Thoracic aorta (tissue), 2 donors: Measurements from ENCODE around the gene KIF6. TPM values are rescaled to one million over a fixed set of nuclear protein-coding genes. Genes with fewer than 3 reads are reported as not detected.

Experiments
- ATAC-seq: fragments of 150-250 bp; one replicate; pipeline ENCODE4 v1.8.0; 2017; ENCODE audit warnings: low read depth; ENCODE audit not compliant: insufficient number of reproducible peaks, low FRiP score
- DNase-seq: peaks from one replicate; pipeline ENCODE4 v3.0.0-alpha.2; 2020; ENCODE audit warnings: low spot score
- H3K27ac ChIP-seq, 2 donors: fragments of 200-600 bp; sonication (generic); 1 replicate in 1 of 2; 2 replicates in 1 of 2; pipeline ENCODE4 v1.5.1; 2016; ENCODE audit warnings: mild to moderate bottlenecking in 2 of 2, moderate library complexity in 2 of 2
- H3K27me3 ChIP-seq: fragments of 200-600 bp; sonication (generic); replicated peaks from 2 replicates; pipeline ENCODE4 v1.6.0; 2016; ENCODE audit warnings: mild to moderate bottlenecking; ENCODE audit not compliant: insufficient read depth
- H3K36me3 ChIP-seq: fragments of 200-600 bp; sonication (generic); one replicate; pipeline ENCODE4 v1.5.1; 2016
- H3K4me1 ChIP-seq, 2 donors: fragments of 200-600 bp; sonication (generic); 1 replicate in 1 of 2; 2 replicates in 1 of 2; pipeline versions ENCODE4 v1.5.1 to v1.6.0; 2016; ENCODE audit warnings: low read depth in 2 of 2, mild to moderate bottlenecking in 1 of 2; ENCODE audit not compliant: control insufficient read depth in 1 of 2
- H3K4me3 ChIP-seq: fragments of 200-600 bp; sonication (generic); 2 replicates; pipeline ENCODE4 v1.5.1; 2016; ENCODE audit warnings: mild to moderate bottlenecking
- H3K9me3 ChIP-seq: fragments of 200-600 bp; sonication (generic); 2 replicates; pipeline ENCODE4 v1.5.1; 2016
- total RNA-seq, 2 donors: library from RNA; depleted of rRNA; stranded (reverse); fragments of >200 nt; gene quantifications; one replicate each; pipeline versions ENCODE4 v1.1.0 to v1.2.3, GENCODE V29; 2016
- TF ChIP-seq, protein P1 (sequence below): fragments of 200-600 bp; sonication (generic); IDR thresholded peaks from one replicate; pipeline ENCODE4 v1.5.1; 2019; ENCODE audit warnings: antibody characterized with exemption

KIF6 gene
- total RNA-seq, 2 donors from 2014 or later = not detected

DNA sequence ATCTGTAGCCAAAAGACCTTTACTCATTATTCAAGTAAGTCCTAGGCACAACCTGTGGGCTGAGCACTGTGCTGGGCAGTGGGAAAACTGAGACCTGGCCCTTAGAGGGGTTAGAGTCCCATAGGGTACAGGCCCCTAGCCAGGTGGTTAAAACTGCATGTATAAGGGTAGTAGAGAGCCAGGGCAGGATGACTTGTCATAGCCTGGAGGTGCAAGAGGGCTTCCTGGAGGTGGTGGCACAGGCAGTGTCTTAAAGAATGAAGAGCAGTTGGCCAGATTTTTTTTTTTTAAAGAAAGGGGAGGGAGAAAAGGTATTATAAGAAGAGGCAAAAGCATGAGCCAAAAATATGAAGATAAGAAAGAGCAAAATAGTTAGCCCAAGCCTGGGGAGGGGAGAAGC, 226.2 kb downstream of the KIF6 start:
- Histone ChIP-seq H3K4me1 (peaks cover 0 to 18% of the 10 kb centered on the region in 2 donors), H3K27ac (no peak overlapping the region)
- DNase-seq = no peak

DNA sequence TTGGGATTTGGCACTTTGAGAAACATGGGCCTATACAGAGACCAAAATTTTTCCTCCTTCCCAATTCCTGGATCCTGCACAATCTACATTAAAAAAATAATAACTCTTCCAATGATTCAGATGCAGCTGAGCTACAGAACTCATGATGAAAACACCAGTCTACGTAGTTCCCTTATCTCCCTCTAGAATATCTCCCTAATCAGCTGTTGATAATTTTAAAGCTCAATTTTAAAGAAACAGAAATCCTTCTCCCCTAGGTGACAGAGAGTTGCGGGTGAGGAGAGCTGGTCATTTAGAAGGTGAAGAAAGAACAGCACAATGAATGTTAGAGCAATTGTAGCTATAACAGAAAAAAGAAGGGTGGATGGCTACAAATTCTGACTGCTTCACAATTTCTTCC, 227.1 kb downstream of the KIF6 start:
- Histone ChIP-seq H3K27ac (no peak overlapping the region), H3K36me3 (no peaks in the 10 kb centered on the region), H3K4me1 (peaks cover 0 to 22% of the 10 kb centered on the region in 2 donors), H3K9me3 (peaks cover 8% of the 10 kb centered on the region), H3K27me3 (no peaks in the 10 kb centered on the region), H3K4me3 (no peak overlapping the region)
- DNase-seq (no peak), ATAC-seq (no peak)
- TF ChIP-seq, protein P1, sequence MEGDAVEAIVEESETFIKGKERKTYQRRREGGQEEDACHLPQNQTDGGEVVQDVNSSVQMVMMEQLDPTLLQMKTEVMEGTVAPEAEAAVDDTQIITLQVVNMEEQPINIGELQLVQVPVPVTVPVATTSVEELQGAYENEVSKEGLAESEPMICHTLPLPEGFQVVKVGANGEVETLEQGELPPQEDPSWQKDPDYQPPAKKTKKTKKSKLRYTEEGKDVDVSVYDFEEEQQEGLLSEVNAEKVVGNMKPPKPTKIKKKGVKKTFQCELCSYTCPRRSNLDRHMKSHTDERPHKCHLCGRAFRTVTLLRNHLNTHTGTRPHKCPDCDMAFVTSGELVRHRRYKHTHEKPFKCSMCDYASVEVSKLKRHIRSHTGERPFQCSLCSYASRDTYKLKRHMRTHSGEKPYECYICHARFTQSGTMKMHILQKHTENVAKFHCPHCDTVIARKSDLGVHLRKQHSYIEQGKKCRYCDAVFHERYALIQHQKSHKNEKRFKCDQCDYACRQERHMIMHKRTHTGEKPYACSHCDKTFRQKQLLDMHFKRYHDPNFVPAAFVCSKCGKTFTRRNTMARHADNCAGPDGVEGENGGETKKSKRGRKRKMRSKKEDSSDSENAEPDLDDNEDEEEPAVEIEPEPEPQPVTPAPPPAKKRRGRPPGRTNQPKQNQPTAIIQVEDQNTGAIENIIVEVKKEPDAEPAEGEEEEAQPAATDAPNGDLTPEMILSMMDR = no peak

More for the DNA sequence above, 226.2 kb downstream of the KIF6 start:
- Histone ChIP-seq H3K9me3 (peaks cover 8% of the 10 kb centered on the region), H3K27me3 (no peaks in the 10 kb centered on the region), H3K4me3 (no peak overlapping the region), H3K36me3 (no peaks in the 10 kb centered on the region)
- TF ChIP-seq, protein P1 = no peak
- ATAC-seq = no peak

DNA sequence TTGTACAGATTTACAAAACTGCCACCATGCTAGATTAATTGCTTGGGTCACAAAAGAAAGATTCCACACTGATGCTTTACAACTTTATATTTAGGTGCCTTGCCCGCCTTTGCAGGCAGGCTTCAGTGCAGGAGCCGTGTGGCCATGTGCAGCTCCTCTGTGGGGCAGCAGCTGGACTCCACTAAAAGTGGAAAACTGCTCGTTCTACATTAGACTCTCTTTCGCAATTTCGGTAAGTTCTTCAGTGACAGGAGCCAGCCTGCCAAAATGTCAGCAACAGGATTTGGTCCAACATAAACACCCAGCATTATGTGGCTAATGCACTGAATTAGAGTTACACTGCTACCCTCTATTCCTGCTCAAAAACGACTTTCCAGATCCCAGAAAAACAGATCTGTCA, 228.3 kb downstream of the KIF6 start:
- DNase-seq (peak; percentile 7), ATAC-seq (peak; percentile 73)
- Histone ChIP-seq H3K9me3 (peaks cover 5% of the 10 kb centered on the region), H3K27ac (no peak overlapping the region), H3K4me1 (peaks cover 0 to 22% of the 10 kb centered on the region in 2 donors), H3K36me3 (no peaks in the 10 kb centered on the region), H3K27me3 (no peaks in the 10 kb centered on the region), H3K4me3 (no peak overlapping the region)
- TF ChIP-seq, protein P1 = peak; percentile 16

DNA sequence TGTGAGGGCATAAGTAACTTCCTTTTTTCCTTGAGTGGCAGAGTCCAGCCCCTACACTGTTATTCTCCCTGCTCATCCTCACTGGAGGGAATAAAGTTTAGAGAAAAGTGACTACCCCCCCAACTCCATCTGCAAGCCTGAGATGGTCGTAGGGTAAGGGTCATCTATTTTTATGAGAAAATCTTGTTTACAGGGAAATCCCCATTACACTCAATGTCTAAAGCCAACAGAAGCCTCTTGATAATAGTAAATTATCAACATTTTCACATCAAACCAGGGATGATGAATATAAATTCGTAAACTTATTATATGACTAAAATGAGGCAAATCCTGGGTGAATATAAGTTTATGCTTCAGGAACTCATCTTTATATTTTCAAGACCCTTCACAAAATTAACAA, 228.8 kb downstream of the KIF6 start:
- ATAC-seq = no peak
- no peak overlapping the region for H3K27ac ChIP-seq

DNA sequence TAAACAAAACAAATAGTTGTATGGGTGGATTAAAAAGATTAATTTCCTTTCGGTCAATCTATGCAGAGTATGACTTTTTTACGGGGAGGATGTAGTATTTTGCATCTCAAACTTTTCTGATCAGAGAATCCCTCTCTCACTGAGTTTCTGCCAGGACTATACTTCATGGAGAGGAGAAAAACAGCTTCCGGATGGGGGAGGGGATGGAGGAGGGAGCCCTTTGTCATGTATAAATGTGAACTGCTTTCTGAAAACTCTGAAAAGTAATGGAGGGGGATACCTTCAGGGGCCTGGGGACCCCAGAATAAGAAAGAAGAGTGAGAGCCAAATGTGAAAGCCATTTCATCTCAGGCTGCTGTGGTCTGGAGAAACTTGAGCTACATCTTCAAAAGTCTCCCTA, 229.6 kb downstream of the KIF6 start:
- no peak overlapping the region for H3K27ac ChIP-seq
- TF ChIP-seq, protein P1 = no peak
- DNase-seq = no peak
- H3K9me3 ChIP-seq = peaks cover under 1% of the 10 kb centered on the region
- H3K4me1 ChIP-seq = peaks cover 0 to 22% of the 10 kb centered on the region in 2 donors
- H3K27me3 ChIP-seq = no peaks in the 10 kb centered on the region
- H3K4me3 ChIP-seq = no peak overlapping the region
- no peak for ATAC-seq
- H3K36me3 ChIP-seq = no peaks in the 10 kb centered on the region

More for the DNA sequence above, 228.8 kb downstream of the KIF6 start:
- TF ChIP-seq, protein P1 = no peak
- H3K9me3 ChIP-seq = peaks cover 5% of the 10 kb centered on the region
- H3K4me3 ChIP-seq = no peak overlapping the region
- no peaks in the 10 kb centered on the region for H3K27me3 ChIP-seq
- no peaks in the 10 kb centered on the region for H3K36me3 ChIP-seq
- DNase-seq = no peak
- peaks cover 0 to 22% of the 10 kb centered on the region in 2 donors for H3K4me1 ChIP-seq
